Measurements from ENCODE around the gene GAMT.

GRCh38 chr19:1363599-1363998, 37.7 kb downstream of the GAMT start:
- TF ChIP-seq CREB1 (CRISPR knock-in tag; IDR thresholded peaks at IDR 0.05; ENCODE audit: low read depth): no peak
- TF ChIP-seq CTCF (conservative IDR thresholded peaks at IDR 0.05; ENCODE audit: low read depth in 2 of 2): no peak
- no peak for TF ChIP-seq EZH2phosphoT487 (IDR thresholded peaks at IDR 0.05; ENCODE audit: unreplicated experiment)
- TF ChIP-seq EZH2 (IDR thresholded peaks at IDR 0.05; ENCODE audit: low read depth, unreplicated experiment): no peak
- no peak for TF ChIP-seq POLR2AphosphoS5 (IDR thresholded peaks at IDR 0.05; ENCODE audit: low read depth)
- no peak for TF ChIP-seq REST (IDR thresholded peaks at IDR 0.05; ENCODE audit: unreplicated experiment)
- TF ChIP-seq ZNF114 (CRISPR knock-in tag; IDR thresholded peaks at IDR 0.05): no peak

Measured in GM23338 (cell line).